ENCODE data around the gene CBY2.

- TF ChIP-seq YY1 (IDR thresholded peaks at IDR 0.05; ENCODE audit: insufficient read depth, insufficient read length) (no peak), ZNF274 (IDR thresholded peaks at IDR 0.05; ENCODE audit: low read depth, low read length) (no peak)
Measured at GRCh38 chr13:45682494-45683008, 19.6 kb upstream of the CBY2 start.
